Endothelial cell of umbilical vein (primary cell): ENCODE results near the gene VANGL1. TPM values are rescaled to one million over a fixed set of nuclear protein-coding genes. Genes with fewer than 3 reads are reported as not detected.
"Not testable (repeated sequence)": the region's sequence is repeated elsewhere in the genome, so short reads cannot be mapped to it uniquely, and the experiment has no call there.

ENCODE experiments used
- BruUV-seq: library from RNA; stranded (reverse); fragments of 400-500 nt; replicated peaks from 2 replicates; lab custom pipeline; 2021; lab: Mats Ljungman, UMichigan
- CTCF ChIA-PET: fragments of 300-600, 350-600 bp; sonication (Branson Sonifier 250); formaldehyde crosslinking; loops from one replicate; lab custom pipeline; 2021; ENCODE audit warnings: antibody characterized with exemption, inconsistent platforms; lab: Charles Lee
- POLR2A ChIA-PET: fragments of 300-600, 350-600 bp; sonication (Branson Sonifier 250); formaldehyde crosslinking; loops from one replicate; lab custom pipeline; 2021; ENCODE audit warnings: antibody characterized with exemption, inconsistent platforms; lab: Charles Lee
- DNase-seq: peaks from one replicate; pipeline ENCODE4 v3.0.0-alpha.2; 2011; ENCODE audit warnings: low read depth, low spot score
- FAIRE-seq: peaks from 2 replicates; lab custom pipeline; 2011; peaks lifted over from hg19 to GRCh38; lab: Jason Lieb, UNC
- H2AFZ ChIP-seq: 2 replicates; pipeline ENCODE4 v1.6.0; 2012; ENCODE audit warnings: low read depth, low read length, control low read depth, inconsistent platforms
- H3K27ac ChIP-seq: 2 replicates; pipeline ENCODE4 v1.5.1; 2011; ENCODE audit warnings: low read depth, mild to moderate bottlenecking, control low read depth, low read length, moderate library complexity; ENCODE audit not compliant: insufficient read depth
- H3K27me3 ChIP-seq, 2 experiments: 2 replicates each; pipeline versions ENCODE4 v1.6.0 to v1.6.1; 2011; ENCODE audit warnings: low read length in 2 of 2, mixed read lengths in 1 of 2; ENCODE audit not compliant: control insufficient read depth in 2 of 2, insufficient read depth in 2 of 2
- H3K36me3 ChIP-seq, 2 experiments: 2 replicates in 1 of 2; 3 replicates in 1 of 2; pipeline ENCODE4 v1.5.1; 2011; ENCODE audit warnings: low read length in 2 of 2, mild to moderate bottlenecking in 1 of 2, moderate library complexity in 1 of 2; ENCODE audit not compliant: control insufficient read depth in 2 of 2, insufficient read depth in 2 of 2; ENCODE audit errors: extremely low read depth in 1 of 2
- H3K4me1 ChIP-seq: 3 replicates; pipeline ENCODE4 v1.5.1; 2011; ENCODE audit warnings: mild to moderate bottlenecking, low read length; ENCODE audit not compliant: control insufficient read depth, insufficient read depth; ENCODE audit errors: extremely low read depth
- H3K4me2 ChIP-seq: 2 replicates; pipeline ENCODE4 v1.6.1; 2011; ENCODE audit warnings: low read length, control low read depth, mixed read lengths; ENCODE audit not compliant: insufficient read depth
- H3K4me3 ChIP-seq, 3 experiments: fragments of 200-600 bp in 1 of 3; sonication (generic), shearing (Covaris generic) in 1 of 3; replicated peaks in 1 of 3; 2 replicates each; pipeline ENCODE4 v1.5.1; 2011 to 2016; ENCODE audit warnings: control low read depth in 3 of 3, low read length in 3 of 3, mild to moderate bottlenecking in 2 of 3, inconsistent platforms in 1 of 3, low read depth in 1 of 3, moderate library complexity in 1 of 3; ENCODE audit not compliant: insufficient read depth in 1 of 3
- H3K79me2 ChIP-seq: 2 replicates; pipeline ENCODE4 v1.6.0; 2012; ENCODE audit warnings: low read length, inconsistent platforms; ENCODE audit not compliant: control insufficient read depth, insufficient read depth
- H3K9ac ChIP-seq: replicated peaks from 2 replicates; pipeline ENCODE3; 2011; ENCODE audit warnings: low read length, control low read depth; ENCODE audit not compliant: insufficient read depth; ENCODE audit errors: extremely low read depth
- H3K9me1 ChIP-seq: replicated peaks from 3 replicates; pipeline ENCODE4 v1.6.0; 2011; ENCODE audit warnings: mild to moderate bottlenecking, low read length; ENCODE audit not compliant: control insufficient read depth, insufficient read depth; ENCODE audit errors: extremely low read depth
- H3K9me3 ChIP-seq: replicated peaks from 2 replicates; pipeline ENCODE4 v1.5.1; 2012; ENCODE audit warnings: low read length, inconsistent platforms; ENCODE audit not compliant: control insufficient read depth, insufficient read depth
- H4K20me1 ChIP-seq: replicated peaks from 2 replicates; pipeline ENCODE3; 2011; ENCODE audit warnings: mild to moderate bottlenecking, low read length; ENCODE audit not compliant: control insufficient read depth, insufficient read depth; ENCODE audit errors: extremely low read depth
- CTCF ChIP-seq, 2 donors: IDR thresholded peaks; 1 replicate in 1 of 2; 2 replicates in 1 of 2; pipeline ENCODE4 v1.5.1; 2011; ENCODE audit warnings: low read length in 2 of 2, mild to moderate bottlenecking in 2 of 2, moderate library complexity in 2 of 2, control low read depth in 1 of 2, inconsistent platforms in 1 of 2, low read depth in 1 of 2; ENCODE audit not compliant: insufficient read depth in 1 of 2; ENCODE audit errors: extremely low read depth in 1 of 2
- EZH2 ChIP-seq: IDR thresholded peaks from 2 replicates; pipeline ENCODE4 v1.6.1; 2012; ENCODE audit warnings: borderline replicate concordance, low read depth, mild to moderate bottlenecking, moderate library complexity, low read length, inconsistent platforms; ENCODE audit not compliant: severe bottlenecking
- GATA2 ChIP-seq: IDR thresholded peaks from 2 replicates; pipeline ENCODE4 v1.7.0; 2011; ENCODE audit warnings: low read depth, mild to moderate bottlenecking, moderate library complexity, mixed read lengths, low read length; ENCODE audit not compliant: insufficient read length, insufficient read depth
- MAX ChIP-seq: IDR thresholded peaks from 2 replicates; pipeline ENCODE4 v1.6.1; 2011; ENCODE audit not compliant: insufficient read depth, insufficient read length
- MYC ChIP-seq: IDR thresholded peaks from one replicate; pipeline ENCODE4 v1.6.1; 2011; ENCODE audit warnings: mild to moderate bottlenecking, low read depth, low read length
- POLR2AphosphoS5 ChIP-seq: IDR thresholded peaks from 2 replicates; pipeline ENCODE4 v1.6.1; 2012; ENCODE audit warnings: low read depth, mild to moderate bottlenecking, control low read depth, low read length, moderate library complexity; ENCODE audit not compliant: insufficient read depth
- dilution Hi-C: fragments of 300-500 bp; cut with MboI; formaldehyde crosslinking; loops from one replicate; pipeline ENCODE4 v1.15.0; 2019; ENCODE audit warnings: low sequenced_read_pairs; ENCODE audit not compliant: extremely low pct_ligation_motif_present
- intact Hi-C: fragments of 100-400 bp; cut with micrococcal nuclease; formaldehyde crosslinking; loops from one replicate; pipeline ENCODE4 v1.10.0; 2022
- polyA plus RNA-seq, 4 experiments: library from polyadenylated mRNA; depleted of rRNA in 3 of 4; stranded (reverse) in 3 of 4; unstranded in 1 of 4; fragments of >200 nt; gene quantifications; 2 replicates each; pipeline versions ENCODE4 v1.2.1 to v1.2.3, GENCODE V29; 2011 to 2012; ENCODE audit warnings: missing spikeins in 1 of 4
- total RNA-seq: library from RNA; stranded (reverse); gene quantifications from 2 replicates; pipeline ENCODE4 v1.2.3, GENCODE V29; 2021

VANGL1 gene
- total and polyA plus RNA-seq, 2 donors (not counting 3 experiments of a cell fraction or from before 2014, with no cell fraction given): 15.0 to 24.8 TPM

GRCh38 chr1:115632251-115633026 lies 9.3 kb upstream of the VANGL1 start:
- no peak overlapping the region for H3K27ac ChIP-seq
- no peaks in the 10 kb centered on the region for H3K4me1 ChIP-seq
- no peaks in the 10 kb centered on the region for H3K36me3 ChIP-seq
- no peak overlapping the region for H3K4me2 ChIP-seq
- dilution Hi-C loops (no loop called here), intact Hi-C loops (no loop called here)
- H3K4me3 ChIP-seq: no peak overlapping the region
- TF ChIP-seq EZH2 (no peak), CTCF (IDR thresholded peaks at IDR 0.05; ENCODE audit: extremely low read depth in 1 of 2, insufficient read depth in 1 of 2, low read depth in 1 of 2, low read length in 2 of 2) (no peak), MAX (no peak), GATA2 (no peak), POLR2AphosphoS5 (no peak), MYC (no peak)
- no peaks in the 10 kb centered on the region for H3K9me3 ChIP-seq
- FAIRE-seq (no peak), DNase-seq (no peak)
- CTCF ChIA-PET: interaction anchor here (0.6 to 1.5 kb wide), 4 partner anchors 14 to 74 kb away, joined by 3 to 9 read pairs (median 4); no protein-coding TSS in a partner anchor
- no peaks in the 10 kb centered on the region for H4K20me1 ChIP-seq
- H3K79me2 ChIP-seq: no peaks in the 10 kb centered on the region
- H3K27me3 ChIP-seq: peaks cover 0 to 5% of the 10 kb centered on the region in 2 experiments
- POLR2A ChIA-PET: no interaction called here
- no peak overlapping the region for H2AFZ ChIP-seq
- no TSS peak for BruUV-seq
- no peaks in the 10 kb centered on the region for H3K9me1 ChIP-seq
- H3K9ac ChIP-seq: no peak overlapping the region

GRCh38 chr1:115633606-115634005 lies 8.2 kb upstream of the VANGL1 start:
- H3K4me3 ChIP-seq, DNase-seq, H4K20me1 ChIP-seq, H3K9me3 ChIP-seq, FAIRE-seq, H3K9ac ChIP-seq, H3K36me3 ChIP-seq, H3K4me1 ChIP-seq, dilution Hi-C loops, H3K4me2 ChIP-seq, H3K9me1 ChIP-seq, BruUV-seq, H2AFZ ChIP-seq, H3K79me2 ChIP-seq, H3K27me3 ChIP-seq, intact Hi-C loops, H3K27ac ChIP-seq, POLR2A ChIA-PET: not testable (repeated sequence)
- CTCF ChIA-PET: interaction anchor here (1.1 to 1.5 kb wide), 2 partner anchors 35 to 73 kb away, joined by 3 to 9 read pairs; no protein-coding TSS in a partner anchor

GRCh38 chr1:115637247-115637646 lies 4.5 kb upstream of the VANGL1 start:
- POLR2A ChIA-PET, intact Hi-C loops, H4K20me1 ChIP-seq, FAIRE-seq, H3K4me3 ChIP-seq, H3K27ac ChIP-seq, H3K79me2 ChIP-seq, H2AFZ ChIP-seq, dilution Hi-C loops, H3K27me3 ChIP-seq, DNase-seq, H3K4me1 ChIP-seq, H3K9ac ChIP-seq, H3K9me1 ChIP-seq, H3K4me2 ChIP-seq, H3K36me3 ChIP-seq, BruUV-seq, H3K9me3 ChIP-seq: not testable (repeated sequence)
- CTCF ChIA-PET: interaction anchor here (1.3 kb wide), 1 partner anchor 69 kb away, joined by 4 read pairs; no protein-coding TSS in a partner anchor
